H9 (cell line): ENCODE data around the gene ABCA7. TPM values are rescaled to one million over a fixed set of nuclear protein-coding genes. Genes with fewer than 3 reads are reported as not detected.
A peak's percentile ranks its signal among the peaks of the same experiment; 100 is the strongest.

ENCODE experiments used
- DNase-seq: peaks from one replicate; pipeline ENCODE4 v3.0.0-alpha.2; 2017
- H2AFZ ChIP-seq: one replicate; pipeline ENCODE4 v1.6.1; 2013; ENCODE audit warnings: mild to moderate bottlenecking, low read length, control low read depth, moderate library complexity
- H2AK5ac ChIP-seq: 2 replicates; pipeline ENCODE4 v1.6.1; 2013; ENCODE audit warnings: low read length, control low read depth, mixed read lengths; ENCODE audit not compliant: insufficient read length
- H2BK120ac ChIP-seq: one replicate; pipeline ENCODE4 v1.6.1; 2013; ENCODE audit warnings: low read depth, mild to moderate bottlenecking, low read length, control low read depth, inconsistent platforms; ENCODE audit not compliant: poor library complexity, severe bottlenecking
- H2BK12ac ChIP-seq: 2 replicates; pipeline ENCODE4 v1.6.1; 2013; ENCODE audit warnings: low read length, control low read depth, mixed read lengths, low read depth; ENCODE audit not compliant: insufficient read length
- H2BK15ac ChIP-seq: 2 replicates; pipeline ENCODE4 v1.6.1; 2013; ENCODE audit warnings: low read depth, low read length, control low read depth
- H2BK20ac ChIP-seq: one replicate; pipeline ENCODE4 v1.6.1; 2013; ENCODE audit warnings: low read depth, mild to moderate bottlenecking, low read length, control low read depth, inconsistent platforms; ENCODE audit not compliant: poor library complexity, severe bottlenecking
- H2BK5ac ChIP-seq: 2 replicates; pipeline ENCODE4 v1.6.1; 2013; ENCODE audit warnings: low read length, control low read depth, mixed read lengths; ENCODE audit not compliant: insufficient read length
- H3K14ac ChIP-seq: 2 replicates; pipeline ENCODE4 v1.6.1; 2013; ENCODE audit warnings: low read length, control low read depth; ENCODE audit not compliant: insufficient read depth
- H3K18ac ChIP-seq: 2 replicates; pipeline ENCODE4 v1.6.1; 2013; ENCODE audit warnings: low read depth, mild to moderate bottlenecking, mixed read lengths, low read length, control low read depth; ENCODE audit not compliant: insufficient read length
- H3K23ac ChIP-seq: 2 replicates; pipeline ENCODE4 v1.6.1; 2013; ENCODE audit warnings: low read length, control low read depth, mixed read lengths, low read depth; ENCODE audit not compliant: insufficient read length
- H3K23me2 ChIP-seq: 2 replicates; pipeline ENCODE4 v1.6.1; 2013; ENCODE audit warnings: low read depth, mild to moderate bottlenecking, mixed read lengths, low read length, control low read depth; ENCODE audit not compliant: insufficient read length, poor library complexity, severe bottlenecking
- H3K27ac ChIP-seq: 2 replicates; pipeline ENCODE4 v1.5.1; 2013; ENCODE audit warnings: low read length, control low read depth, mixed read lengths, low read depth; ENCODE audit not compliant: insufficient read length
- H3K27me3 ChIP-seq: 2 replicates; pipeline ENCODE4 v1.6.1; 2013; ENCODE audit warnings: low read length, control low read depth, inconsistent platforms; ENCODE audit not compliant: insufficient read depth
- H3K4ac ChIP-seq: 2 replicates; pipeline ENCODE4 v1.6.1; 2013; ENCODE audit warnings: low read depth, mild to moderate bottlenecking, control low read depth, inconsistent platforms, low read length, moderate library complexity
- H3K4me1 ChIP-seq: 2 replicates; pipeline ENCODE4 v1.6.1; 2013; ENCODE audit warnings: low read length, control low read depth, inconsistent platforms; ENCODE audit not compliant: insufficient read depth
- H3K4me2 ChIP-seq: 2 replicates; pipeline ENCODE4 v1.6.1; 2013; ENCODE audit warnings: low read length, control low read depth, mixed read lengths; ENCODE audit not compliant: insufficient read length, insufficient read depth
- H3K56ac ChIP-seq: 2 replicates; pipeline ENCODE4 v1.6.1; 2013; ENCODE audit warnings: low read depth, mild to moderate bottlenecking, mixed read lengths, low read length, control low read depth; ENCODE audit not compliant: insufficient read length
- H3K79me1 ChIP-seq: 2 replicates; pipeline ENCODE4 v1.6.1; 2013; ENCODE audit warnings: low read depth, mild to moderate bottlenecking, moderate library complexity, low read length, control low read depth, inconsistent platforms; ENCODE audit not compliant: insufficient read depth, poor library complexity, severe bottlenecking
- H3K79me2 ChIP-seq: 2 replicates; pipeline ENCODE4 v1.6.1; 2013; ENCODE audit warnings: low read length, control low read depth, inconsistent platforms; ENCODE audit not compliant: insufficient read depth
- H3K9ac ChIP-seq: 2 replicates; pipeline ENCODE4 v1.6.1; 2013; ENCODE audit warnings: low read length, control low read depth, mixed read lengths; ENCODE audit not compliant: insufficient read length; ENCODE audit errors: extremely low read depth
- H3K9me3 ChIP-seq: one replicate; pipeline ENCODE4 v1.6.1; 2013; ENCODE audit warnings: low read depth, low read length, inconsistent platforms; ENCODE audit not compliant: control insufficient read depth
- H3T11ph ChIP-seq: one replicate; pipeline ENCODE4 v1.6.1; 2013; ENCODE audit warnings: mild to moderate bottlenecking, low read length, control low read depth, inconsistent platforms
- H4K20me1 ChIP-seq: one replicate; pipeline ENCODE4 v1.6.1; 2013; ENCODE audit not compliant: control insufficient read depth, insufficient read length, insufficient read depth
- H4K5ac ChIP-seq: 2 replicates; pipeline ENCODE4 v1.6.1; 2013; ENCODE audit warnings: low read depth, mild to moderate bottlenecking, mixed read lengths, low read length, control low read depth; ENCODE audit not compliant: insufficient read length
- H4K8ac ChIP-seq: replicated peaks from 2 replicates; pipeline ENCODE4 v1.6.1; 2013; ENCODE audit warnings: low read length, control low read depth, mixed read lengths, low read depth; ENCODE audit not compliant: insufficient read length
- H4K91ac ChIP-seq: 2 replicates; pipeline ENCODE4 v1.6.1; 2013; ENCODE audit warnings: low read depth, mild to moderate bottlenecking, moderate library complexity, mixed read lengths, low read length, control low read depth; ENCODE audit not compliant: insufficient read length
- H3K27ac Mint-ChIP-seq, 3 experiments: 2 replicates in 2 of 3; 3 replicates in 1 of 3; pipeline ENCODE4 v1.8.0; 2020 to 2021; ENCODE audit warnings: mixed read lengths in 3 of 3, mild to moderate bottlenecking in 1 of 3, moderate library complexity in 1 of 3
- H3K27me3 Mint-ChIP-seq: 2 replicates; pipeline ENCODE4 v1.8.0; 2021; ENCODE audit warnings: low read depth, mild to moderate bottlenecking, moderate library complexity, mixed read lengths
- H3K36me3 Mint-ChIP-seq, 3 experiments: 2 replicates in 2 of 3; 3 replicates in 1 of 3; pipeline ENCODE4 v1.8.0; 2020 to 2021; ENCODE audit warnings: low read depth in 3 of 3, mixed read lengths in 3 of 3; ENCODE audit not compliant: insufficient read depth in 1 of 3
- H3K4me1 Mint-ChIP-seq, 2 experiments: 2 replicates each; pipeline ENCODE4 v1.8.0; 2020; ENCODE audit warnings: mixed read lengths in 2 of 2
- H3K4me3 Mint-ChIP-seq, 2 experiments: 2 replicates in 1 of 2; 3 replicates in 1 of 2; pipeline ENCODE4 v1.8.0; 2020 to 2021; ENCODE audit warnings: mild to moderate bottlenecking in 2 of 2, mixed read lengths in 2 of 2, moderate library complexity in 1 of 2
- H3K9me3 Mint-ChIP-seq, 2 experiments: 2 replicates in 1 of 2; 3 replicates in 1 of 2; pipeline ENCODE4 v1.8.0; 2020; ENCODE audit warnings: mild to moderate bottlenecking in 2 of 2, mixed read lengths in 2 of 2, moderate library complexity in 1 of 2
- WGBS: extraction: QIAGEN DNeasy Blood & Tissue Kit; methylation state at CpG from one replicate; pipeline ENCODE4 v1.1.7; 2013; ENCODE audit warnings: missing lambda C conversion rate, low lambda C conversion rate, mixed read lengths; ENCODE audit not compliant: insufficient read length; ENCODE audit errors: extremely low coverage; 5-methylcytosine and 5-hydroxymethylcytosine counted together
- total RNA-seq: library from RNA; stranded (reverse); gene quantifications from 2 replicates; pipeline ENCODE4 v1.2.1, GENCODE V29; 2021
- TF ChIP-seq, protein P1 (sequence below): fragments of 200-600 bp; sonication (generic); conservative IDR thresholded peaks from 3 replicates; pipeline ENCODE4 v1.8.0; 2021; ENCODE audit warnings: antibody characterized with exemption, mild to moderate bottlenecking

The ABCA7 gene
- total RNA-seq, 1 experiment from 2014 or later, result 34.6 TPM

DNA sequence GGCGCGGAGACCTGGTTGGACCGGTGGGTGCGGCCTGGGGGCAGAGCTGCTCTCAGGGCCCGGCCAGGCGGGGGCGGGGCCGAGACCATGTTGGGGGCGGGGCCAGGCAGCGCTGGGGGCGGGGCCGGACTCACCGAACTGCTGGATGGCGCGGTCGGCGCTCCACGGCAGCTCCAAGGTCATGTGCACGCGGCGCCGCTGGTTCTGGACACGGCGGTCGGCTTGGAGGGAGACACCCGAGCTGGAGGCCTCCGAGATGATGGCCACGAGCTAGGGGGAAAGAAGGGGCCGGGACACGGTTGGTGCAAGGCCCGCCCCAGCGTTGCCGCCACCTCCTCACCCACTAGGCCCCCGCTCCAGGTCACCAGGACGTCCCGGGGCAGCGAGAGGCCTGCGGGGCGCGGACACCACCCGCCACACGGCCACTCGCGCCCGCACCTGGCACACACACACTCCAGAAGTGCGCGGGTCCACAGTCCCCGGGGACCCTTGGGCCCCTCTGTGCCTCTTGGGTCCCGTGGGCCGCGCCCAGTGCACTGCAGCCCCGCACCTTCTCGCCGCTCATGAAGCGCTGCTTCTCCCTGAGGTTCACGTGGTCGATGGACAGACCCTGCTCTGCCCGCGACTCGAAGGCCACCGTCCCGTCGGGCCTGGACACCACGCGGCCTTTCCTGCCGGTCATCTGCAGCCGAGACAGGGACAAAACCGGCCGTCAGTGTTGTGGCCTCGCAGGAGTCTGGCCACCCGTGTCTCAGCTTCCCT, 72.5 kb downstream of the ABCA7 start:
- no peak overlapping the region for H2BK5ac ChIP-seq
- H2BK15ac ChIP-seq, result no peak overlapping the region
- H3K4me2 ChIP-seq, result no peak overlapping the region
- no peak overlapping the region for H4K5ac ChIP-seq
- Mint-ChIP-seq H3K4me3 (no peak overlapping the region), H3K36me3 (peaks cover 0 to 7% (median 0%) of the 10 kb centered on the region in 3 experiments; a peak in 3 of 7 replicates), H3K4me1 (peaks cover 0 to 9% of the 10 kb centered on the region in 2 experiments; a peak in 2 of 4 replicates), H3K27ac (0 out of 7 replicates have a peak overlapping the region, but pooled peaks of 1 of the 3 experiments have one; percentile 79), H3K27me3 (peaks cover 2% of the 10 kb centered on the region), H3K9me3 (no peaks in the 10 kb centered on the region)
- no peak overlapping the region for H3K27ac ChIP-seq
- no peaks in the 10 kb centered on the region for H3K79me2 ChIP-seq
- WGBS, result no CpG with 5 or more reads among the region's 71 CpGs
- H2BK20ac ChIP-seq, result no peak overlapping the region
- no peak overlapping the region for H3K4ac ChIP-seq
- no peak overlapping the region for H3K23ac ChIP-seq
- no peak overlapping the region for H3K9ac ChIP-seq
- no peak overlapping the region for H3T11ph ChIP-seq
- H3K79me1 ChIP-seq, result no peaks in the 10 kb centered on the region
- H3K18ac ChIP-seq, result no peak overlapping the region
- H3K56ac ChIP-seq, result no peak overlapping the region
- TF ChIP-seq, protein P1, sequence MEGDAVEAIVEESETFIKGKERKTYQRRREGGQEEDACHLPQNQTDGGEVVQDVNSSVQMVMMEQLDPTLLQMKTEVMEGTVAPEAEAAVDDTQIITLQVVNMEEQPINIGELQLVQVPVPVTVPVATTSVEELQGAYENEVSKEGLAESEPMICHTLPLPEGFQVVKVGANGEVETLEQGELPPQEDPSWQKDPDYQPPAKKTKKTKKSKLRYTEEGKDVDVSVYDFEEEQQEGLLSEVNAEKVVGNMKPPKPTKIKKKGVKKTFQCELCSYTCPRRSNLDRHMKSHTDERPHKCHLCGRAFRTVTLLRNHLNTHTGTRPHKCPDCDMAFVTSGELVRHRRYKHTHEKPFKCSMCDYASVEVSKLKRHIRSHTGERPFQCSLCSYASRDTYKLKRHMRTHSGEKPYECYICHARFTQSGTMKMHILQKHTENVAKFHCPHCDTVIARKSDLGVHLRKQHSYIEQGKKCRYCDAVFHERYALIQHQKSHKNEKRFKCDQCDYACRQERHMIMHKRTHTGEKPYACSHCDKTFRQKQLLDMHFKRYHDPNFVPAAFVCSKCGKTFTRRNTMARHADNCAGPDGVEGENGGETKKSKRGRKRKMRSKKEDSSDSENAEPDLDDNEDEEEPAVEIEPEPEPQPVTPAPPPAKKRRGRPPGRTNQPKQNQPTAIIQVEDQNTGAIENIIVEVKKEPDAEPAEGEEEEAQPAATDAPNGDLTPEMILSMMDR, result no peak
- H2BK120ac ChIP-seq, result no peak overlapping the region
- no peaks in the 10 kb centered on the region for H4K20me1 ChIP-seq
- H2AK5ac ChIP-seq, result no peak overlapping the region
- no peak overlapping the region for H2AFZ ChIP-seq
- H3K9me3 ChIP-seq, result no peaks in the 10 kb centered on the region
- H3K14ac ChIP-seq, result no peak overlapping the region; the same call in 1 of the 2 replicates
- peak overlapping the region; percentile 20 for H4K91ac ChIP-seq
- DNase-seq, result peak; percentile 91
- H3K27me3 ChIP-seq, result no peaks in the 10 kb centered on the region
- H4K8ac ChIP-seq, result no peak overlapping the region
- H3K4me1 ChIP-seq, result no peaks in the 10 kb centered on the region
- H3K23me2 ChIP-seq, result no peaks in the 10 kb centered on the region
- H2BK12ac ChIP-seq, result no peak overlapping the region
